HG02870 (cell line): ENCODE data around the gene GAB1.

Experiments
- ATAC-seq: cut with Tn5 transposase; IDR thresholded peaks from one replicate; pipeline ENCODE4 v1.9.1; 2021; ENCODE audit warnings: mild to moderate bottlenecking, moderate library complexity; ENCODE audit not compliant: unreplicated experiment

GAB1 gene

GRCh38 chr4:143473334-143474126, 136.9 kb downstream of the GAB1 start:
- ATAC-seq: peak; percentile 75

DNA sequence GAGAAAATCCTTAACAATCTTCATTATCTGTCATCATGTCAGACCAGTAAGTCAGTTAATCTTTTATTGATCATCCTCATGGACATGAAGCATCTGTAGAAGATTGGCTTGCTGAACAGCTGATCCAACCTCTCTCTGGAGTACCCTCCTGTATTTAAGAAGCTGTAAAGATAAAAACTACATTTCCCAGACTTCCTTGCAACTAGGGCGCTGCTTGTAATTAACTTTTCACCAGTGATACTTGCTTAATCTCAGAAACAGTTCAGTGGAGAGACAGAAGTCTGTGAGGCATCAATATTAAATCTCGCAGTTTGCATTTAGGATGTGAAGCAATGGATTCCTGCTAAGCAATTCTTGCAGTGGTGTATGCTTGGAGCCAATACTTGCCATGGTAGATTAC, 140.8 kb downstream of the GAB1 start:
- no peak for ATAC-seq

GRCh38 chr4:143481361-143481760, 144.7 kb downstream of the GAB1 start:
- ATAC-seq: no peak

DNA sequence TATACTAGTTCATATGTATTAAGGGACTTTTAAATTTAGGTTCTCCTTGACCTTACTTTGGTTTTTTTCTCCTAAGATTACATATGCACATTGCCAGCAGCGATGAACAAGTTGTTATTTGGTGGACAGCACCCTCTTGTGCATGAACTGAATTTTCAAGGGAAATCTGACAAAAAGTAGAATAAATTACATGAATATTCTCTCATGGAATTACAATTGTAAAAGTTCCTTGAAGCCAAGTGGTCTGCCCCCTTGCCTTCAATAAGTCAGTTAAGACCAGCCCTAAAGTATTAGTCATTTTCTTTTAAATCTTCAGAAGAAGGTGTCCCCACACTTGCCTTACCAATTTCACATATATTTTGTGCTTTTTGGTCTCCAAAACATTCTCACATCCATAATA, 146.2 kb downstream of the GAB1 start:
- peak; percentile 73 for ATAC-seq

DNA sequence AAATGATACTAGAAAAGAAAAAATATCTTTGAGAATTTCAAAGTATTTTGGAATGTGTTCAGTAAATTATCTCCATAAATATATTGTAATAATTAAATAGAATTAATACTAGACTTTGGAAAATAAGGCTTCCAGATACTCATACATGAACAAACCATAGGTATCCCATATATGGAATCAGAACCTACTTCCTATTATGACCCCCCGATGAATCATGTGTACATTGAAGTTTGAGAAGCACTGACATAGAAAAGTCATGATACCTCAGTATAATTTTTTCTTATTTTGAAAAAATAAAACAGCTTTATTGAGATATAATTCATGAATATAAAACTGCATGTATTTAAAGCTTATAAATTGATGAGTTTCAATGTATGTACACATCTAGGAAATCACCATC, 149.6 kb downstream of the GAB1 start:
- no peak for ATAC-seq

DNA sequence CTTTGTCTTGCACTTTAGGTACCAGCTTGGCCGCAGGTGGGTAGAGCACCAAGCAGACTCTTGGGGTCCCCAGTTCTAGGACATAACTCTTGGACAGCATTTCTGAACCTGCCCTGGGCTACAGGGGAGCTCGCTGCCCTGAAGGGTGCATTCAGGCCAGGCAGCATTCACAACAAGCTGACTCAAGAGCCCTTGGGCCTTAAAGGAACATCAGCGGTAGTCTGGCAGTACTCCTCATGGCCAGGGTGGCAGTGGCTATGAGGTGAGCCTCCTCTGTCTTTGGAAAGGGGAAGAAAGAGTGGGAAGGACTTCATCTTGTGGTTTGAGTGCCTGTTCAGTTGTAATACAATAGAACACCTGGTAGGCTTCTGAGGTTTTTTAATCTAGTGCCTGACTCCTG, 152.0 kb downstream of the GAB1 start:
- no peak for ATAC-seq

- ATAC-seq: no peak
These were observed 152.4 kb downstream of the GAB1 start for GRCh38 chr4:143489106-143489505.

- ATAC-seq: no peak
These were observed 161.3 kb downstream of the GAB1 start for GRCh38 chr4:143498021-143498420.

DNA sequence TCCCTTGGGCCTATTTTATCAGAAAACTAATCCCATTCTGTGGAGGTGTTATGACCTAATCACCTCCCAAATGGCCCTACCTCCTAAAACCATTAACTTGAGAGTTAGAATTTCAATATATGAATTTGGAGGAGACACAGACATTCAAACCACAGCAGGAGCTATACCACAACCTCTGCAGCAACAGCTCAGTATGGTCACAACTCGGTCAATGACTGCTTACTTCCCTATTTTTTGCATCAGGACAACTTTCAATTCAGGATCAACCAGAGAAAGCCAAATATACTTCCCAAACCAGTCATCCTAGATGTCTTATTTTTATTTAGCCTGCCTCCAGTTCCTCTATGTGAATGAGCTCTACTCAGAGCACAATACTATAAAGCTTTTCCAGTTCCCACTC, 165.6 kb downstream of the GAB1 start:
- ATAC-seq: no peak

GRCh38 chr4:143506031-143506430, 169.4 kb downstream of the GAB1 start:
- no peak for ATAC-seq

GRCh38 chr4:143511906-143512305, 175.2 kb downstream of the GAB1 start:
- ATAC-seq: no peak

- ATAC-seq: peak; percentile 36
These were observed 176.3 kb downstream of the GAB1 start for GRCh38 chr4:143512978-143513313.

- ATAC-seq: peak; percentile 78
These were observed 176.9 kb downstream of the GAB1 start, which contains the start of gene SMARCA5 for GRCh38 chr4:143513314-143514168. Gene SMARCA5, plus strand, starts transcription at chr4:143513702. Its CDS starts 223 bp downstream, at chr4:143513925.

- no peak for ATAC-seq
These were observed 177.5 kb downstream of the GAB1 start for GRCh38 chr4:143514169-143514495.

- ATAC-seq: no peak
These were observed 177.8 kb downstream of the GAB1 start for GRCh38 chr4:143514497-143514896.

GRCh38 chr4:143514901-143515300, 178.2 kb downstream of the GAB1 start:
- ATAC-seq: no peak

DNA sequence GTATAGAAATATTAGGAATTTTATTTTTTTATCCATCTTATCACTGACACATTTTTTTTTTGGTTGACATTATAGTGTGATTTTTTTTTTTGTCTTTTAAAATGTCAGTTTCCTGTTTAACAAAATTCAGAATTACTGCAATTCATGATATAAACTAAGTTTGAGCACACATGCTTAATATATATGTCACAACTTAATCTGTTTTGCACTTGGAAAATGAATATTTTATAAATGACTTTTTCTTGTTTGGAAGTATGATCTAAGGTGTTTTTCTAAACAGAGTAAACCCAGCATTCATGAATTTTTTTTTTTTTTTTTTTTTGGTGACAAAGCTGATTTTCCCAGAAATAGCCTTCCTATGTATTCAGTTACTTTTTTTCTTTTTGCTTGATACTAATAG, 179.2 kb downstream of the GAB1 start:
- no peak for ATAC-seq

GRCh38 chr4:143517764-143518163, 181.1 kb downstream of the GAB1 start:
- no peak for ATAC-seq
